HepG2 (cell line): Measurements from ENCODE around the gene ATRIP. TPM values are rescaled to one million over a fixed set of nuclear protein-coding genes. Genes with fewer than 3 reads are reported as not detected.

ENCODE experiments used
- CERS6 ChIP-seq: sonication (generic); formaldehyde crosslinking; IDR thresholded peaks from 2 replicates; pipeline ENCODE4 v1.5.0; 2020; ENCODE audit warnings: missing genetic modification reagents
- ELF3 ChIP-seq: IDR thresholded peaks from 2 replicates; pipeline ENCODE4 v1.6.1; 2016; ENCODE audit warnings: missing genetic modification reagents, missing compliant biosample characterization
- ERF ChIP-seq: IDR thresholded peaks from 2 replicates; pipeline ENCODE4 v1.6.1; 2018; ENCODE audit warnings: missing biosample characterization, missing genetic modification reagents
- ESRRA ChIP-seq: sonication (generic); formaldehyde crosslinking; IDR thresholded peaks from 2 replicates; pipeline ENCODE4 v1.5.1; 2020; ENCODE audit warnings: mild to moderate bottlenecking, low read depth, missing genetic modification reagents
- IKZF5 ChIP-seq: IDR thresholded peaks from 2 replicates; pipeline ENCODE4 v1.6.1; 2018; ENCODE audit warnings: missing genetic modification reagents, mild to moderate bottlenecking, missing compliant biosample characterization
- IRF1 ChIP-seq: sonication (generic); formaldehyde crosslinking; IDR thresholded peaks from 2 replicates; pipeline ENCODE4 v1.4.0; 2020; ENCODE audit warnings: low read depth, mild to moderate bottlenecking, missing genetic modification reagents
- NFE2L2 ChIP-seq: fragments of 150-350 bp; IDR thresholded peaks from 2 replicates; pipeline ENCODE4 v1.6.1; 2014; ENCODE audit warnings: low read length
- RERE ChIP-seq: IDR thresholded peaks from 2 replicates; pipeline ENCODE4 v1.6.1; 2016; ENCODE audit warnings: low read depth, missing genetic modification reagents, missing compliant biosample characterization
- SAP130 ChIP-seq: IDR thresholded peaks from 2 replicates; pipeline ENCODE4 v1.6.1; 2016; ENCODE audit warnings: low read depth
- SCMH1 ChIP-seq: sonication (generic); formaldehyde crosslinking; IDR thresholded peaks from 2 replicates; pipeline ENCODE4 v1.9.0; 2021; ENCODE audit warnings: missing genetic modification reagents, mild to moderate bottlenecking, borderline replicate concordance
- THYN1 ChIP-seq: sonication (generic); formaldehyde crosslinking; IDR thresholded peaks from 2 replicates; pipeline ENCODE4 v1.8.1; 2023; ENCODE audit warnings: low read depth, mild to moderate bottlenecking, moderate library complexity, missing genetic modification reagents, borderline replicate concordance
- TOPORS ChIP-seq: sonication (generic); formaldehyde crosslinking; IDR thresholded peaks from 2 replicates; pipeline ENCODE4 v1.8.0; 2023; ENCODE audit warnings: mild to moderate bottlenecking, missing genetic modification reagents
- ZBTB33 ChIP-seq: sonication (generic); formaldehyde crosslinking; IDR thresholded peaks from 2 replicates; pipeline ENCODE4 v1.4.0; 2020; ENCODE audit warnings: missing genetic modification reagents
- ZNF101 ChIP-seq: sonication (generic); formaldehyde crosslinking; IDR thresholded peaks from 2 replicates; pipeline ENCODE4 v1.4.0; 2020; ENCODE audit warnings: mild to moderate bottlenecking, low read depth, missing genetic modification reagents, borderline replicate concordance
- ZNF576 ChIP-seq: sonication (generic); formaldehyde crosslinking; IDR thresholded peaks from 2 replicates; pipeline ENCODE4 v1.4.0; 2020; ENCODE audit warnings: mild to moderate bottlenecking, missing genetic modification reagents
- ZNF691 ChIP-seq: sonication (generic); formaldehyde crosslinking; IDR thresholded peaks from 2 replicates; pipeline ENCODE4 v1.4.0; 2020; ENCODE audit warnings: missing genetic modification reagents, low read depth, mild to moderate bottlenecking, borderline replicate concordance
- ZSCAN31 ChIP-seq: sonication (generic); formaldehyde crosslinking; IDR thresholded peaks from 2 replicates; pipeline ENCODE4 v1.5.0; 2020; ENCODE audit warnings: low read depth, mild to moderate bottlenecking, missing genetic modification reagents
- polyA plus RNA-seq, 8 experiments: library from polyadenylated mRNA; depleted of rRNA in 3 of 8; stranded (reverse) in 7 of 8; unstranded in 1 of 8; fragments of >200 nt; fragmentation: Illumina TruSeq in 4 of 8; extraction: Trizol in 4 of 8; gene quantifications; 2 replicates each; pipeline versions ENCODE4 v1.2.1 to v1.2.3, GENCODE V29; 2011 to 2016; ENCODE audit warnings: low read depth in 4 of 8, missing spikeins in 1 of 8, mixed read lengths in 1 of 8; ENCODE audit not compliant: insufficient read depth in 1 of 8
- total RNA-seq, 5 experiments: library from RNA; depleted of rRNA; stranded (reverse); fragments of >200 nt; fragmentation: Illumina TruSeq; extraction: Trizol; gene quantifications; 2 replicates each; pipeline ENCODE4 v1.2.3, GENCODE V29; 2016; ENCODE audit warnings: low read depth in 1 of 5

Gene ATRIP
- total and polyA plus RNA-seq, 2 of the 13 experiments (the other 11 are each of a cell fraction or from before 2014, with no cell fraction given) = 5.1 to 12.5 TPM

GRCh38 chr3:48446425-48447193 is at the start of gene ATRIP (continued):
- TF ChIP-seq ZNF691 (CRISPR knock-in tag) = no peak
- peak; percentile 42; the same call in 1 of the 2 replicates for TF ChIP-seq ERF
- no peak for TF ChIP-seq CERS6
- TF ChIP-seq ZNF101 (CRISPR knock-in tag) = no peak
- peak; percentile 98 for TF ChIP-seq SAP130 (CRISPR knock-in tag)
- TF ChIP-seq ESRRA (CRISPR knock-in tag) = peak; percentile 69; the same call in 1 of the 2 replicates
- TF ChIP-seq ELF3 (CRISPR knock-in tag) = peak; percentile 68
- TF ChIP-seq IRF1 (CRISPR knock-in tag) = no peak
- TF ChIP-seq ZSCAN31 (CRISPR knock-in tag) = peak; percentile 88
- TF ChIP-seq THYN1 (CRISPR knock-in tag) = no peak
- peak; percentile 80; the same call in 1 of the 2 replicates for TF ChIP-seq ZNF576 (CRISPR knock-in tag)
- TF ChIP-seq SCMH1 (CRISPR knock-in tag) = no peak
- TF ChIP-seq TOPORS (CRISPR knock-in tag) = no peak
- no peak for TF ChIP-seq IKZF5 (CRISPR knock-in tag)
- no peak for TF ChIP-seq NFE2L2
- no peak for TF ChIP-seq RERE (CRISPR knock-in tag)
- peak; percentile 30; the same call in 1 of the 2 replicates for TF ChIP-seq ZBTB33 (CRISPR knock-in tag)
